ENCODE results near the gene TAF4B. TPM values are rescaled to one million over a fixed set of nuclear protein-coding genes. Genes with fewer than 3 reads are reported as not detected.

Gene TAF4B
- total RNA-seq, 1 experiment from 2014 or later: 15.2 TPM

DNA sequence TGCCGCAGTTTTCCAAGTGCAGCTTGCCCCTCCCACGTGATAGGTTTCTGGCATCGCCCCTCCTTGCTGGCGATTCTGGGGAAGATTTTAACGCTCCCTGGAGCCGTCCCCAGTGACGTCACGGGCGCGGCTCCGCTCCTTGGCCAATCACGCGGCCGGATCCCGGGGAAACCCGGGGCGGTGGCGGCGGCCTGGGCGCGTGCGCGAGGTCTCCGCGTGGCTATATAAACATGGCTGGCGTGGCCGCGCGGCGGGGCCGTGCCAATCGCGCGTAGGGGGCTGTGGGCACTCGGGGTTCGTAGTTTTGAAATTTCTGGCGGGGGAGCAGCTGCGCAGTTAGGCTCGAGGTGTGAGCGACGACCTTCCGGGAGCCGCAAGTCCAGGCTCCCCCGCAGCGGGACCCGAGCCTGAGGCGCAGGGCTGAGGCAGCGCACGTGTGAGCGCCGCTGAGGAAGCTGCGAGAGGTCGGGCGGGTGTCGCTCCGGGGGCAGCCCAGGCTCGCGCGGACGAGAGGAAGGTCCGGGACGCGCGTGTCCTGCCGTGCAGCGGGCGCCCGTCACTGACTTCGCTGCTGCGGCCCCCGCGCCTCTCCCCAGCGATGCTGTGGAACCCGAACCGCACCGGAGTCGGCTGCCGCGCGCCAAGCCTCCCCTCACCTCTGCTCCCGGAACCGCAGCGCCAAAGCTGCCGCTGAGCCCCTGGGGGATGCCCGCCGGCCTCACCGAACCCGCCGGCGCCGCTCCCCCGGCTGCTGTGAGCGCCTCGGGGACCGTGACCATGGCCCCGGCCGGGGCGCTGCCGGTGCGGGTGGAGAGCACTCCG, at the start of gene TAF4B (continued):
- TF ChIP-seq STAT6 (CRISPR knock-in tag; conservative IDR thresholded peaks at IDR 0.05; ENCODE audit: low read depth): no peak

- Mint-ChIP-seq H3K4me3 (no peak overlapping the region), H3K9me3 (no peaks in the 10 kb centered on the region), H3K27ac (no peak overlapping the region), H3K27me3 (ENCODE audit: low read depth) (no peaks in the 10 kb centered on the region), H3K36me3 (no peaks in the 10 kb centered on the region), H3K4me1 (no peaks in the 10 kb centered on the region)
- TF ChIP-seq OVOL2 (CRISPR knock-in tag; IDR thresholded peaks at IDR 0.05; ENCODE audit: borderline replicate concordance) (no peak), SMAD3 (CRISPR knock-in tag; IDR thresholded peaks at IDR 0.05; ENCODE audit: borderline replicate concordance) (no peak), CBFB (CRISPR knock-in tag; IDR thresholded peaks at IDR 0.05; ENCODE audit: low read depth) (no peak), NR2C2 (CRISPR knock-in tag; IDR thresholded peaks at IDR 0.05) (no peak)
- TF ChIP-seq, protein P1, sequence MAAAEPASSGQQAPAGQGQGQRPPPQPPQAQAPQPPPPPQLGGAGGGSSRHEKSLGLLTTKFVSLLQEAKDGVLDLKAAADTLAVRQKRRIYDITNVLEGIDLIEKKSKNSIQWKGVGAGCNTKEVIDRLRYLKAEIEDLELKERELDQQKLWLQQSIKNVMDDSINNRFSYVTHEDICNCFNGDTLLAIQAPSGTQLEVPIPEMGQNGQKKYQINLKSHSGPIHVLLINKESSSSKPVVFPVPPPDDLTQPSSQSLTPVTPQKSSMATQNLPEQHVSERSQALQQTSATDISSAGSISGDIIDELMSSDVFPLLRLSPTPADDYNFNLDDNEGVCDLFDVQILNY (CRISPR knock-in tag; IDR thresholded peaks at IDR 0.05): no peak
- ChIA-PET CTCF (no interaction called here), POLR2A (no interaction called here)
- DNase-seq (ENCODE audit: low spot score) (no peak), ATAC-seq (no peak)
Observed at GRCh38 chr18:26181343-26181826, 44.9 kb upstream of the TAF4B start.

- ATAC-seq: no peak
- no peak for DNase-seq (ENCODE audit: low spot score)
- Mint-ChIP-seq H3K27me3 (ENCODE audit: low read depth) (no peaks in the 10 kb centered on the region), H3K27ac (no peak overlapping the region), H3K4me3 (no peak overlapping the region), H3K9me3 (0 out of 2 replicates have a peak, but pooled peaks cover 3% of the 10 kb centered on the region), H3K4me1 (no peaks in the 10 kb centered on the region), H3K36me3 (no peaks in the 10 kb centered on the region)
- TF ChIP-seq PRRX2 (CRISPR knock-in tag; IDR thresholded peaks at IDR 0.05) (no peak), ZNF532 (CRISPR knock-in tag; IDR thresholded peaks at IDR 0.05; ENCODE audit: borderline replicate concordance) (no peak), TP53 (CRISPR knock-in tag; IDR thresholded peaks at IDR 0.05) (no peak), AR (CRISPR knock-in tag; IDR thresholded peaks at IDR 0.05) (no peak)
- ChIA-PET POLR2A (no interaction called here), CTCF (no interaction called here)
Observed at GRCh38 chr18:26183395-26184112, 42.7 kb upstream of the TAF4B start.

Data from WTC11 (cell line).